Transverse colon (tissue), 4 donors: ENCODE data around the gene SYNPO2. TPM values are rescaled to one million over a fixed set of nuclear protein-coding genes. Genes with fewer than 3 reads are reported as not detected.

Source experiments
- DNase-seq: peaks from one replicate; pipeline ENCODE4 v3.0.0-alpha.2; 2019
- H3K27ac ChIP-seq, 4 donors: fragments of 200-600 bp; sonication (generic); 2 replicates each; pipeline ENCODE4 v1.5.1; 2016 to 2018; ENCODE audit warnings: inconsistent platforms in 4 of 4
- H3K27me3 ChIP-seq: fragments of 200-600 bp; sonication (generic); 2 replicates; pipeline ENCODE4 v1.5.1; 2017; ENCODE audit warnings: inconsistent platforms
- H3K36me3 ChIP-seq, 4 donors: fragments of 200-600 bp; sonication (generic); 2 replicates each; pipeline ENCODE4 v1.5.1; 2017 to 2019; ENCODE audit warnings: inconsistent platforms in 4 of 4
- H3K4me1 ChIP-seq, 4 donors: fragments of 200-600 bp; sonication (generic); 2 replicates each; pipeline ENCODE4 v1.5.1; 2017 to 2020; ENCODE audit warnings: inconsistent platforms in 4 of 4
- H3K4me3 ChIP-seq, 4 donors: fragments of 200-600 bp; sonication (generic); 1 replicate in 1 of 4; 2 replicates in 3 of 4; pipeline versions ENCODE4 v1.5.1 to v1.6.1; 2017 to 2019; ENCODE audit warnings: inconsistent platforms in 4 of 4
- H3K9me3 ChIP-seq, 2 donors: fragments of 200-600 bp; sonication (generic); 2 replicates each; pipeline ENCODE4 v1.5.1; 2017 to 2019; ENCODE audit warnings: inconsistent platforms in 2 of 2
- EP300 ChIP-seq: sonication (generic); formaldehyde crosslinking; IDR thresholded peaks from one replicate; pipeline ENCODE4 v1.6.1; 2017; ENCODE audit warnings: antibody characterized with exemption, low read depth
- POLR2A ChIP-seq: fragments of 450-650 bp; IDR thresholded peaks from one replicate; pipeline ENCODE4 v1.6.1; 2016; ENCODE audit warnings: antibody characterized with exemption, mild to moderate bottlenecking, moderate library complexity
- POLR2AphosphoS5 ChIP-seq, 3 donors: sonication (generic); formaldehyde crosslinking; IDR thresholded peaks; one replicate each; pipeline ENCODE4 v1.6.1; 2016; ENCODE audit warnings: antibody characterized with exemption in 3 of 3
- WGBS, 2 donors: methylation state at CpG; one replicate each; pipeline ENCODE4 v1.1.5; 2018; ENCODE audit warnings: low coverage in 1 of 2; 5-methylcytosine and 5-hydroxymethylcytosine counted together
- in situ Hi-C, 4 donors: fragments of 200-750 bp; cut with MboI; loops; one replicate each; pipeline versions ENCODE4 v1.15.0 to v1.15.1; 2017; ENCODE audit warnings: low sequenced_read_pairs in 3 of 4, low pct_ligation_motif_present in 1 of 4, low pct_unique_long_range_greater_than_20kb in 1 of 4
- intact Hi-C: fragments of 100-400 bp; cut with DNase I; formaldehyde crosslinking; loops from one replicate; pipeline ENCODE4 v1.15.1; 2023; ENCODE audit warnings: low total_unique reads
- total RNA-seq, 4 donors: library from RNA; depleted of rRNA; stranded (reverse); fragments of >200 nt; gene quantifications; one replicate each; pipeline ENCODE4 v1.1.0, GENCODE V29; 2016
- TF ChIP-seq, protein P1 (sequence below), 5 experiments: fragments of 200-600 bp in 3 of 5; fragments of 450-650 bp in 2 of 5; sonication (generic) in 3 of 5; IDR thresholded peaks; 1 replicate in 2 of 5; 2 replicates in 3 of 5; pipeline ENCODE4 v1.5.1; 2016 to 2017; ENCODE audit warnings: antibody characterized with exemption in 5 of 5, inconsistent platforms in 3 of 5, mild to moderate bottlenecking in 2 of 5, moderate library complexity in 1 of 5

SYNPO2 gene
- total RNA-seq, 4 donors from 2014 or later = 99.7 to 400 (median 145) TPM

DNA sequence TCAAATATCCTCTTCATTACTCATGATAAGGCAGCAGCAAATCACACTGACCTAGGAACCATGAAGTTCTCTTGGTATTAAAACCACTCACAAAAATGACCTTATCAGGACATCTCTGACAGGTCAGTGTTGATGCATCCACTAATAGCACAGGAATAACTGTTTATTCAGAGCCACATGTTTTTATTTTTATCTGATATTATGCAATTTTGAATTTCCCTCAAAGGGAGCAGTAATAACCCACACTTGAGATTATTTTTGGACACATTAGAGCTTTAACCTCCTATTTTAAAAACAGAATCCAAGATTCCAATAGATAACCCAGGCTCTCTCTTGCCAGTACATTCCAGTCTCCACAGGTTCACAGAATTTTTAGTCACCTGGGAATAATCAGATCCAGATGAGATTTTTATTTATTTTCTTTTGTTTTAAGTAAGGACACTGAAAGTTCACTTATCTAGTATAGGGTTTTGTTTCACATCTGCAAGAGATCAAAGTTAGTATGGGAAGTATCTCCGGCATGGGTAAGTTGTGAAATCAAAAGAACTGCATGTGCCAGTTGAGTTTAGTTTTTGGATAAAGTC, 210.7 kb downstream of the SYNPO2 start:
- H3K27me3 ChIP-seq = no peaks in the 10 kb centered on the region
- DNase-seq = no peak
- TF ChIP-seq, protein P1, sequence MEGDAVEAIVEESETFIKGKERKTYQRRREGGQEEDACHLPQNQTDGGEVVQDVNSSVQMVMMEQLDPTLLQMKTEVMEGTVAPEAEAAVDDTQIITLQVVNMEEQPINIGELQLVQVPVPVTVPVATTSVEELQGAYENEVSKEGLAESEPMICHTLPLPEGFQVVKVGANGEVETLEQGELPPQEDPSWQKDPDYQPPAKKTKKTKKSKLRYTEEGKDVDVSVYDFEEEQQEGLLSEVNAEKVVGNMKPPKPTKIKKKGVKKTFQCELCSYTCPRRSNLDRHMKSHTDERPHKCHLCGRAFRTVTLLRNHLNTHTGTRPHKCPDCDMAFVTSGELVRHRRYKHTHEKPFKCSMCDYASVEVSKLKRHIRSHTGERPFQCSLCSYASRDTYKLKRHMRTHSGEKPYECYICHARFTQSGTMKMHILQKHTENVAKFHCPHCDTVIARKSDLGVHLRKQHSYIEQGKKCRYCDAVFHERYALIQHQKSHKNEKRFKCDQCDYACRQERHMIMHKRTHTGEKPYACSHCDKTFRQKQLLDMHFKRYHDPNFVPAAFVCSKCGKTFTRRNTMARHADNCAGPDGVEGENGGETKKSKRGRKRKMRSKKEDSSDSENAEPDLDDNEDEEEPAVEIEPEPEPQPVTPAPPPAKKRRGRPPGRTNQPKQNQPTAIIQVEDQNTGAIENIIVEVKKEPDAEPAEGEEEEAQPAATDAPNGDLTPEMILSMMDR (IDR thresholded peaks at IDR 0.05) = no peak
- TF ChIP-seq POLR2AphosphoS5 (IDR thresholded peaks at IDR 0.05) = no peak
- H3K9me3 ChIP-seq = no peaks in the 10 kb centered on the region
- H3K4me1 ChIP-seq = peaks cover 6 to 69% (median 24%) of the 10 kb centered on the region in 4 donors
- in situ Hi-C loops = no loop called here
- no peak overlapping the region for H3K4me3 ChIP-seq
- intact Hi-C loops = no loop called here
- WGBS, 2 donors = 70 to 87% methylated on average over 1 of the region's 1 CpG
- H3K36me3 ChIP-seq = no peaks in the 10 kb centered on the region
- peak overlapping the region in 2 of 4 donors; percentile 25 to 59 for H3K27ac ChIP-seq

DNA sequence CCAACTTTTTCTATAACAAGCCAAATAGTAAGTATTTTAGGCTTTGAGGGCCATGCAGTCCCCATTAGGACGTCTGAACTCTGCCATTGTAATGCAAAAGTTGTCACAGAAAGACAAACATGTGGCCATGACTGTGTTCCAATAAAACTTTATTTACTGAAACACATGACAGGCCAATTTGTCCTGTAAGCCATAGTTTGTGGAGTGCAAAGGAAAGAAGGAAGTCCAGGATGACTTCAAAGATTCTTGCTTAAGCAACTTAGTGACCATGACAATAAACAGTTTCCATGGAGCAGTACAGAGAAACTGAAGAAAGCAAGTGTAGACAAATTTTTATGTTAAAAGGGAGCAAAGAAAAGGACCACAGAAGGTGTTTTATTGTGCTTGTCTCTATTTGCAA, 212.0 kb downstream of the SYNPO2 start:
- 0% methylated on average over 1 of the region's 1 CpG for WGBS, 2 donors
- Histone ChIP-seq H3K4me3 (no peak overlapping the region), H3K9me3 (no peaks in the 10 kb centered on the region), H3K27ac (peak overlapping the region; percentile 31 to 86 (median 55)), H3K36me3 (no peaks in the 10 kb centered on the region), H3K27me3 (no peaks in the 10 kb centered on the region), H3K4me1 (peaks cover 6 to 79% (median 31%) of the 10 kb centered on the region in 4 donors)
- TF ChIP-seq, protein P1 (IDR thresholded peaks at IDR 0.05) = no peak
- TF ChIP-seq EP300 (no peak), POLR2AphosphoS5 (IDR thresholded peaks at IDR 0.05) (peak in 1 of 3 donors; percentile 24)
- DNase-seq = no peak
- intact Hi-C loops = no loop called here
- in situ Hi-C loops = no loop called here

DNA sequence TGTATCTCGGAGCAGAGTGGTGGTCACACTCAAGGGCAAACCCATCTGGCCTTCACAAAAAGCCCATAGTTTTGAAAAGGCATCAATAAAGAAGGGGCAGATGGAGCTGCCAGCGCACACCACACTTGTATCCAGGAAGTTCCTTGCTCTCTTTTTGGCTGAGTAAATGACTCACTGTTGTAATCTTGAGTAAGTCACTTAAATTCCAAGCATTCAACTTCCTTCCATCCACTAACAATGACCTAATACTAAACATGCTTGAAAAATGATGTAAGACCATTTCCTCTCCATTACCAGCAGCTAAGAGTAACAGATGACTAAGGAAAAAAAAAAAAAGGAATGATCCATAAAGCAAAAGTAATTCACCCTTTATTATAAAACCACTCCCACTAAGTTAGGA, 214.6 kb downstream of the SYNPO2 start:
- 14 to 24% methylated on average over 1 to 2 of the region's 2 CpGs for WGBS, 2 donors
- TF ChIP-seq POLR2AphosphoS5 (IDR thresholded peaks at IDR 0.05) = peak; percentile 37 to 78 (median 57)
- TF ChIP-seq EP300 = peak; percentile 46
- TF ChIP-seq POLR2A = no peak
- TF ChIP-seq, protein P1 (IDR thresholded peaks at IDR 0.05) = no peak
- intact Hi-C loops (no loop called here), in situ Hi-C loops (no loop called here)
- DNase-seq = peak; percentile 41
- Histone ChIP-seq H3K27me3 (no peaks in the 10 kb centered on the region), H3K4me3 (no peak overlapping the region), H3K27ac (peak overlapping the region; percentile 67 to 86 (median 76)), H3K9me3 (no peaks in the 10 kb centered on the region), H3K4me1 (peaks cover 5 to 67% (median 27%) of the 10 kb centered on the region in 4 donors), H3K36me3 (no peaks in the 10 kb centered on the region)

DNA sequence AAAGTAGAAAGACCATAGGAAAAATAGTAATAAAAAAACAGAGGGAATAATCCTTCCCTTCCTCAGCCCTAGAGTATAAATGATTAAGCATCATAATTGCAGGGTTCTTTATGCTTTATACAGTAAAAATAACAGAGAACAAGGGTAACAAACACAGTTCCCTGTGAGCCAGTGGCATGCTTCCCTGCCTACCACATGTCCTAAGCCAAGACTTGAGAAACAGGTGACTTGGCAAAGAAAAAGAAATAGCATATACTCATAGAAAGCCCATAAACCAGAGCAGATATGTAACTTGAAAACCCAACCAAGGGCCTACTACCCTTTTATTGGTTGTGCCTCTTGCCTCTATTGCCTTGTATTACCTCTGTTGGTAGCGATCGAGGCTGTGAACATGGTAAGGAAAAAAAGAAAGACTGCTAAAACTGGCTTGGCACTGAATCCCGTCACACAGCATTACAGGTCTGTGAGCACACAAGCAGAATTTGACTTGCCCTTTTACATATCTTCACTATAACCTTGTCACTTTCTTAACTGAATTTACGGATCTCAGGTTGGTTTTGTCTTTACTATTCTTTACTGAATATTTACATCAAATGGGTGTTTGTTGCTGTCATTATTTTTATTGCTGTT, 216.1 kb downstream of the SYNPO2 start:
- no peaks in the 10 kb centered on the region for H3K27me3 ChIP-seq
- in situ Hi-C loops = no loop called here
- intact Hi-C loops = no loop called here
- WGBS, 2 donors = 60 to 64% methylated on average over 2 to 4 of the region's 4 CpGs
- H3K9me3 ChIP-seq = no peaks in the 10 kb centered on the region
- TF ChIP-seq POLR2A (no peak), EP300 (no peak), POLR2AphosphoS5 (IDR thresholded peaks at IDR 0.05) (no peak)
- TF ChIP-seq, protein P1 (IDR thresholded peaks at IDR 0.05) = no peak
- H3K4me3 ChIP-seq = no peak overlapping the region
- peak overlapping the region; percentile 35 to 86 (median 60) for H3K27ac ChIP-seq
- H3K36me3 ChIP-seq = no peaks in the 10 kb centered on the region
- peaks cover 5 to 55% (median 20%) of the 10 kb centered on the region in 4 donors for H3K4me1 ChIP-seq
- no peak for DNase-seq
